HL-60/S4 treated with phorbol 12-myristate 13-acetate at 8.2 ng/mL for 4 days and 3 days (cell line): ENCODE results near the gene SRR.
"Not testable (repeated sequence)": the region's sequence is repeated elsewhere in the genome, so short reads cannot be mapped to it uniquely, and the experiment has no call there.

Source experiments
- in situ Hi-C: fragments of 300-500 bp; cut with MboI; formaldehyde crosslinking; loops from 2 replicates; pipeline ENCODE4 v1.15.0; 2022; ENCODE audit warnings: low sequenced_read_pairs

SRR gene, protein sequence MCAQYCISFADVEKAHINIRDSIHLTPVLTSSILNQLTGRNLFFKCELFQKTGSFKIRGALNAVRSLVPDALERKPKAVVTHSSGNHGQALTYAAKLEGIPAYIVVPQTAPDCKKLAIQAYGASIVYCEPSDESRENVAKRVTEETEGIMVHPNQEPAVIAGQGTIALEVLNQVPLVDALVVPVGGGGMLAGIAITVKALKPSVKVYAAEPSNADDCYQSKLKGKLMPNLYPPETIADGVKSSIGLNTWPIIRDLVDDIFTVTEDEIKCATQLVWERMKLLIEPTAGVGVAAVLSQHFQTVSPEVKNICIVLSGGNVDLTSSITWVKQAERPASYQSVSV

DNA sequence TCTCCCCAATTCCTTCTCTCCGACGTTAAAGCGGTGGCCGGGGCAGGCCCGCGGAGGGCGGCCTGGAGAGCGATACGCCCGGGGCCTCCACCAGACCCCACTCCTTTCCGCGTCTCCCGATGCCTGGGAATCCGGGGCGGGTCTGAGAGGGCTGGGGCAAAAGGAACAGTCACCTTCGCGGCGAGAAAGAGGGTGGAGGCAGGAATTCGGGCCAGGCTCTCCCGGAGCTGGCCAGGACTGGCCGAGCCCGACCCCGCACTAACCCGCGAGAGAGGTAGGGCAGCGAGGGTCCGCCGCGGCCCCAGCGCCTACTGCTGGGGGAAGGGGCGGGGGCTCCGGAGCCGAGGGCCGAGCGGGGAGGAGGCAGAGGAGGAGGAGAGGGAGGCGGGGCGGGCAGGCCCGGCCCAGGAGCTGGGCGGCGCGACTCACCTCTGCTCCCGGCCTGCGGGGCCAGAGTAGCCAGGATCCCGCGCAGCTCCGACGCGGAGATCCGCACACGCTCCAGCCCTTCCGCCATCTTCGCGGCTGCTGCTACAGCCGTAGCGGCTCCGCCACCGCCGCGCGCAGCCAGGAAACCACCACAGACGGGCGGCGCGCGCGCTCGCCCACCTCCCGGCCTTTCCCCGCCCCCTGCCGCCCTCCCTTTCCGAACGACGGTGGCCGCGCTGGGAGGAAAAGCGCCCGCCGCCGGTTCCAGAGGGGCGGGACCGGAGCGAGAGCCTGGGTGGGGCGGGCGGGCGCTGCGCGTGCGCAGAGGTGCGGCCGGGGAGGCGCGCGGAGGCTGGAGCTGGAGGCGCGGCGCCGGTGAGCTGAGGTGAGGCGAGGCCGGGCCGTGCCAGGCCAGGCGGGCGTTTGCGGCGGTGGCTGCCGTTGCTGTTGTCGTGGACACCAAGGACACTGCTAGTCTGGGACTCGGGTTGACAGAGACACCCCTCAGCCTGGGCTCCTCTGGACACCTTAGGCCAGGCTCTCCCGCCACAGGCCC, at the start of gene SRR, which contains the start of gene SMG6:
TSS of gene SRR (plus strand) at position 747 of the 985 bp plus-strand sequence. CDS start 11,611 bp downstream, outside the sequence.
TSS of gene SMG6 (minus strand) at position 582 of the 985 bp plus-strand sequence. CDS start at position 517, 65 bp downstream.
- in situ Hi-C loops = no loop called here

DNA sequence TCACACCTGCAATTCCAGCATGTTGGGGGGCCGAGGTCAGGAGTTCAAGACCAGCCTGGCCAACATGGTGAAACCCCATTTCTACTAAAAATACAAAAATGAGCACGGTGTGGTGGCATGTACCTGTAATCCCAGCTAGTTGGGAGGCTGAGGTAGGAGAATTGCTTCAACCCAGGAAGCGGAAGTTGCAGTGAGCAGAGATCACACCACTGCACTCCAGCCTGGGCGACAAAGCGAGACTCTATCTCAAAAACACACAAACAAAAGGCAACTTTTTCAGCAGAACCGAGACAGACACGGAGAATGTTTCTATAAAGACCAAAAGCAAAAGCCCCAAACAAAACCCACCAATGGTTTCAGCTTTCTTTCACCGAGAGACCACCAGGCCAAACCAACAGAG, 44.9 kb upstream of the SRR start:
- in situ Hi-C loops = not testable (repeated sequence)

DNA sequence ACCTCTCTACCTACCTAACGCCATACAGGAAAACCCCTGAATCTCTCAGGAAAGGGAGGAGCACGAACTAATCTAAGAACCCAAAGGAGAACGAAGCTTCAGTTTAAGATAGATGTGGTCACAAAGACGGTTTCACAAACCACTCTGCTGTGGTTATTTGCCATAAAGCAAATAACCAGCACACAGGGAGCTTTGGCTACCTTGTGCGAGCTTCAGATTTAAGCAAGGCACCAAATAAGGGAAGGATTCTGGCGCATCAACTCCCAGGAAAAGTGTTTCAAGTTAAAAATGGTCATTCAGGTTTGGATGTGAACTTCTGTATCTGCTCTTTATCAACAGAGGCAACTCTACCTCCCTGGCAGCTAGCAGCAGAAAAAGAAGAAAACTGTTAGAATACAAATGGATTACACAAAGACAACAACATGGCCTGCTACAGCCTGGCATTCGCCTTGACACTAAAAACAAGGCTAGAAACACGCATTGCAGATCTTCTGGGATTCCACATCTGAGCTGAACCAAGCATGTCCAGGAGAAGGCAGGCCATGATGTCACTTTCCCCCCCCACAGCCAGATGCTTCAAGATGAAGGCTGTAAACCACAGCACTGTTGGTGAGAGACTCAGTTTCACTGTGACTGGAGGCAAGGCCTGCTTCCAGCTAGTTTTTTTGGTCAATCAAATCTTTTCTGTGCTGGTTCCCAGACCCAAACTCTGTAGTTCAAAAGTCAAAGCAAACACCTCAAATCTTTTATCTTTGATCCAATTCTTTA, 43.8 kb upstream of the SRR start:
- in situ Hi-C loops = no loop called here

DNA sequence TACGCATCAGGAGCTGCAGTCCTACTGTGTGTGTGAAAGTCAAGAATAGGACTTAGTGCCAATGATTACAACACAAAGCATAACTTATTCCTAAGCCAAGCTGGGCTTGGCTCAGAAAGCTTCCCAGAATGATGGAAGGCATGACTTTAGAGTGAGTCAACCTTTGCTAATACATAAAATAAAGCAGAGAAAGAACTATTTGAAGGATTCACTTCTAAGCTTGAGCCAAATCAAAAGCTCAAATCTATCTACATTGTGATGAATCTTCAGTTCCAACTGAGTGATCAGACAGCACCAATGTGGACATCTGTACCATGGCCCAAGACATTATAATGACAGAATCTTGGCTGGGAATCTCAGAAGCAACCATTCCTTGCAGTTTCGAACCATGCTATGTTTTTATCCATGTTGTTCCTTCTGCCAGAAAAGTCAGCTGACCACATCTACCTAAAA, 41.6 kb upstream of the SRR start:
- in situ Hi-C loops = no loop called here

DNA sequence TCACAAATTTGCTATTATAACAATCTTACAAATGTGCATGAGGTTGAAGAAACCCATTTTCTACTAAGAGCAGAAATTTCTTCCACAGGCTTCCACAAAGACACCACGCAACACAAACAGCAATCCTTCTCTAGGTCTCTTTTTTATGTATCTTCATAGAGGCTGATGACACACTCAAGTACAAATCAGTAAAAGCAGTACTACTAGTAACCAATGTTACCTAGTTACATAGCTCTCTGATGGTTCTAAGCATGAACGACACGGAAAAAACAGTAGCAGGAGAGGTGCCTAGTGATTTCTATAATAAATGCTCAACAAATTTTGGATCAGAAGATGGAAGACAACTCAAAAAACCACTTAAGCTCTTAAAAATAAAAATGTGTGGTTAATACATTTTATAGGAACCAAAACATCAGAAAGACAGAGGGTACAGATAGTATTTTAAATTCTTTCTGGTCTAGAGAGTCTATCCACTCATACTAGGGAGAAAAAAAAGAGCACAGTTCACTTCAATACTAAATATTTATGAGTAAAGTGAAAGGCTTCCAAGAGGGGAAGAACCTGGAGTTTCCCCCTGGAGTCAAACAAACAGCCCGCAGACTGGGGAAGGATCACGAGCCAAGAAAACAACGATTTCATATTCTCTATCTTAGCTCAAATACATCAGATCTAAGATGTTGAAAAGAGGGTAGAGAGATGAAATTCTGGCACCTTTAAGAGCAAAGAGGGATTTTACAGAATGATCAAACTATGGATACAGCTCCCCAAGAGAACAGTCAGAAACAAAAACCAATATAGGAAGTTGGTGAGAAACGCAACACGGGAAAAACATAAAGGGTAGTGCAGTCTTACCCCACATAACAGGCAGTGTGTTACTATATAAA, 40.3 kb upstream of the SRR start:
- in situ Hi-C loops = no loop called here

DNA sequence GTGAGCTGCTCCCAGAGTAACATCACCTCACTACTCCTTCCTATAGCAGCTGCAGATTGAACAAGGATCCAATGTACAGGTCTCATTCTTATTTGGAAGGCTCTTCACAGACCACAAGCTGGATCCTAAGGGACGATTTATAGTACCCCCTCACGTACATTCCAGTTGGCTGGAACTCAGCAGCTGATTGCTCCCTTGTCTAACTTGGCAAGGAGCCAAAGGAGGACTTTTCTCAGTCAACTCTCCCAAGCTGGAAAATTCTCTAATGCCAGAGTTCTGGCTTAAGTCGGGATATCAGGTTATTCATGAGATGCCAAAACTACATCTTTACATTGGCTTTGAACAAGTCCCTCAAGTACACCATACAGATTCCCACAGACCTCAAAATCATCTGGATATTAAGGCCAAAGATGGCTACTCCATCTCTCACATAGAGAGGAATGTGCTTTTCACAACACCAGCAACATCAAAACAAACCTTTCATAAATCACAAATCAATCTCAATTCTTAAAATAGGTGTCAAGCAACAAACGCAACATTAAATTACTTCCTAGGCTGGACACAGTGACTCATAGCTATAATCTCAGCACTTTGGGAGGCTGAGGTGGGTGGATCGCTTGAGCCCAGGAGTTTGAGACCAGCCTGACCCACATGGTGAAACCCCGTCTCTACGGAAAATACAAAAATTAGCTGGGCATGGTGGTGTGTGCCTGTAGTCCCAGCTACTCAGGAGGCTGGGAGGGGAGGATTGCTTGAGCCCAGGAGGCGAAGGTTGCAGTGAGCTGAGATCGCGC, 39.5 kb upstream of the SRR start:
- in situ Hi-C loops = no loop called here

DNA sequence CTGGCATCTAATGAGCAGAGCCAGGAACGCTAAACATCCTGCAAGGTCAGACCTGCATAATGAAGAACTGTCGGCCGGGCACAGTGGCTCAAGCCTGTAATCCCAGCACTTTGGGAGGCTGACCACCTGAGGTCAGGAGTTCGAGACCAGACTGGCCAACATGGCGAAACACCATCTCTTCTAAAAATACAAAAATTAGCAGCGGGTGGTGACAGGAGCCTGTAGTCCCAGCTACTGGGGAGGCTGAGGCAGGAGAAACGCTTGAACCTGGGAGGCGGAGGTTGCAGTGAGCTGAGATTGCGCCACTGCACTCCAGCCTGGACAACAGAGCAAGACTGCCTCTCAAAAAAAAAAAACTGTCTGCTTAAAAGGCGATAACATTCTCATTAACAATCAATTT, 38.6 kb upstream of the SRR start:
- in situ Hi-C loops = not testable (repeated sequence)

DNA sequence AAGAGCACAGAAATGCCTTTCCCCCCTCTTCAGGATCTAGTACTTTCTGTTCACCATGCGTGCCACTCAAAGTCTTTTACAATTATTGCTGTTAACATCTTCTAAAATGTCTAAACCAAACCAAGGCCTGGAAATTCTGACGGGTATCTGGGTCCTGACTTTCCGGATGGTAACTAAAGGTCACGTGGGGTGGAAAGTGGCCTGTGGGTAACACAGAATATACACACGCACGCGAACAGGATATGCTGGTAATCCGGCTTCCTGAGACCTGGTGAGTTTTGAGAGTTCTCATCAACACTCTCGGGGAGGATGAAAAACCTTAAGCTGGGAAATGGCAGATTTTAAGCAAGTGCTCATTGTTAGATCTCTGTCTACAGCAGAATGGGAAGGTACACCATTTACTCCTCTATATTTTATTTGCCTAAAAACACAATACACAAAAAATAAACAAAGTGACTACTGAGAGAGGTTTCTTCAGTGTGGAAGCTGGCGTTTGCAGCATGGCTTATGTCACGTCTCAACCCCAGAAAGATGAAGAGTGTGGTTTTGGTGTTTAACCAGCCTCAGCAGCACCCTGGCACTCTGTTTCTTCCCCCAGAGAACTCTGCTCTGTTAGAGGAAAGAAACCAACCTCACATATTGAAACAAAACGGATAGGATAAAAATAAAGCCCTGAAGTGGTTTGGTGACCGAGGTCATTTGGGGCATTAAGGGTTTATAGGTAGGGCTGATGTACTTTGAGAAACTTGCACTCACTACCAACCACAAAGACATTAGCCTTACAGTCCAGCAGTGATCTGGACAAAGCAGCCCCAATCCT, 37.5 kb upstream of the SRR start:
- in situ Hi-C loops = no loop called here

DNA sequence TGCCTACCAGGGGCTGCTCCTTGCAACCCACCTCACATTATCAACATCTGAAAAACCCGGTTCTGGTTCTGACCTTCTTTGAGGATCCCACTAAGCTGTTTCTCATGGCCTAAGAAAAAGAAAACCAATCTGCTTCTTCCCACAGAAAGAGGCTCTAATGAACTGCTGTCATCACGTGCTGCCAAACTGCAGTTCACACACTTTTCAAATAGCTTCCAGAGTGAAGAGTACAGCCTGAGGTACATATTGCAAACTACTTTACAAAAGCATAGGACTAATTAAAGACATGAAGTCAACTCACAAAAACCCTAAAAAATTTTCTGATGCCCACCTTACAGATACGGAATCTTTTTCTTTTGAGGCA, 36.9 kb upstream of the SRR start:
- in situ Hi-C loops = no loop called here

DNA sequence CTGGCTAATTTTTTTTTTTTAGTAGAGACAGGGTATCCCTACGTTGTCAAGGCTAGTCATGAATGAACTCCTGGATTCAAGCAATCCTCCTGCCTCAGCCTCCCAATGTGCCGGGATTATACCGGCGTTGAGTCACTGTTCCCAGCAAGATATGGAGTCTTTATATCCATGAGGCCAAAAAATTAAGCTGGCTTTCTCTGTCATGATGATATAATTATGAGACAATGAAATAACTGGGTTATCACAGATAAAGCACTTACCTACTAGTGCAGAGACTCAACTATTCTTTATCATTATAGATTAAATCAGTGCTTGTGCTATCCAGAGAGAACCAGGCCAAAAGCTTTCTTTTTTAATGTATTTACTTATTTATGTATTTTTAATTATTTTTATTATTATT, 36.4 kb upstream of the SRR start:
- in situ Hi-C loops = no loop called here

DNA sequence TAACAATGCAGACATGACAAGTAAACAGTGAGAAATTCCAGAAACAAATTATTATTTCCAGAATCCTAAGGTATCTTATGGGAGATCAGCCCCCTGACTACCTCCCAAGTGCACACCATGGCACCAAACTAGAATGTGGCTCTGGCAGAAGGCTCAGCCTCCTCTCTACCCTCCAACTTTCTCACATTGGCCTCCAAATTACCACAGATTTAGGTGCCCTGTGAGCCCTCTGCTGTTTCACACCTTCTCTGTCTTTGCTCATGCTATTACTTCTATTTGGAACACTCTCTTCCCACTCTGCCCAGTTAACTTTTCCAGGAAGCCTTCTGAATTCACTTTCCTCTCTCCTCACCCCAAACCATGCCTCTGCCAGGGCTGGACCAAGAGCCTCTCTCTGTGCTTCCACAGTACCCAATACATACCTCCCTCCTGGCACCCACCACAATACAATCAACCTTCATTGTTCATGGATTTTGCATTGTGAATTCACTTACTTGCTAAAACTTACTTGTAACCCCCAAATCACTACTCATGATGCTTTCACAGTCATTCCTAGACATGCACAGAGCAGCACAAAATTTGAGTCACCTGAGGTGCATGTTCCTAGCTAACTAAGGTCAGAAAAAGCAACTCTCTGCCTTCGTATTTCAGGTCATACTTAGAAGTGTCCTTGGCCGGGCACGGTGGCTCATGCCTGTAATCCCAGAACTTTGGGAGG, 31.6 kb upstream of the SRR start:
- in situ Hi-C loops = no loop called here

DNA sequence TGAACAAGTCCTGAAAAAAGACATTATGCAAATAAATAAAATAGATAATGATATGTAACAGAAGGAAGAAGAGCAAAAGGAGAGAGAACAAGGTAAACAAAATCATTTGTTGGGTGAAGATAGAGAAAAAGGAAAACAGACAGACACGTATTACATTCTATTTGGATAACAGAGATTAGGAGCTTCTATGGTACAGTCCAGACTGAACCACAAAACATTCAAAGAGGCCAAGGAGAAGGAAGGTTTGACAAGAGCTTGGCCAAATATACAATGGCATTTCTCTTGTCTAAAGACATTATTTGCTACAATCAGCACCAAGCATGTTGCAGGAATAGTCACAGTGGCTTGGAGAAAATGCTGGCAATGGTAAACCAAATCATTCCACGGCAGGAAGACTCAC, 29.3 kb upstream of the SRR start:
- in situ Hi-C loops = no loop called here

DNA sequence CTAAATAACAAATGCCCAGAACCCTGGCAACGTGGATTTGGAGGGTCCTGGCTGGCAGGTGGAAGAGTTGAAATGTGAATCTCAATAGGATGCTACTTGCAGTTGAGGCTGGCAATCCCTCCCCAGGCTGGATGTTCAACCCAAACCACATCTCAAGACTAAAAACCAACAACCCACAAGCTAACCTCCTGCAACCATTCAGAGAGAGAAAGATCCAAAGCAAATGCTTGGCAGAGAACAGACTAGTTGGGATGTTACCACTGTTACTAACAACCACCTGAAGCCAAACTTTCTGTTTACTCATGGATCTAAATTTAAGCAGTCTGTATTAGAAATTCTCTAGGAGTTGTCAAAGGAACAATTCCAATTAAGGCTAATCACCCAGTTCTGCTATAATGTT, 28.0 kb upstream of the SRR start:
- in situ Hi-C loops = no loop called here

DNA sequence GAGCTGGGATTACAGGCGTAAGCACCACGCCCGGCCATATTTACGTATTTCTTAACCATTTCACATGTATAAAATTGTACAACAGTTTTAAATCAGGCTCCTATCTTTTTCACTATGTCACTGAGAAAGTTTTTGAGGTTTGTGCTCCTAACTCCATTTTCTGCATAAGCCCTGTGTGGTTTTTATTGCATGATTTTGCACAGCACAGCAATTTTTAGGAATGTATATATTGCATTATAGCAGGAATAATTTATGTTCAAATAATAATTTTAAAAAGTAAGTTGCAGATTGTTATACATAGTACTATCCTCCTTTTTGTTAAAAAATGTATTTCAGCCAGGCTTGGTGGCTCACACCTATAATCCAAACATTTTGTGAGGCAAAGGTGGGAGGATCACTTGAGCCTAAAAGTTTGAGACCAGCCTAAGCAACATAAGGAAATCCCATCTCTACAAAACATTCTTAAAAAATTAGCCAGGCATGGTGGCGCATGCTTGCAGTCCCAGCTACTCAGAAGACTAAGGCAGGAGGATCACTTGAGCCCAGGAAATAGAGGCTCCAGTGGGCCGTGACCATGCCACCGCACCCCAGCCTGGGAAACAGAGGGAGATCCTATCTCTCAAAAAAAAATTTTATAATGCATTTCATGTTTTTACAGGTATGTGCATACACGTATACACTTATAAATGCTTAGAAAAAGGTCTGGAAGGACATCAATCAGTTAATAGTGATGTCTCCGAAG, 26.1 kb upstream of the SRR start:
- in situ Hi-C loops = no loop called here

DNA sequence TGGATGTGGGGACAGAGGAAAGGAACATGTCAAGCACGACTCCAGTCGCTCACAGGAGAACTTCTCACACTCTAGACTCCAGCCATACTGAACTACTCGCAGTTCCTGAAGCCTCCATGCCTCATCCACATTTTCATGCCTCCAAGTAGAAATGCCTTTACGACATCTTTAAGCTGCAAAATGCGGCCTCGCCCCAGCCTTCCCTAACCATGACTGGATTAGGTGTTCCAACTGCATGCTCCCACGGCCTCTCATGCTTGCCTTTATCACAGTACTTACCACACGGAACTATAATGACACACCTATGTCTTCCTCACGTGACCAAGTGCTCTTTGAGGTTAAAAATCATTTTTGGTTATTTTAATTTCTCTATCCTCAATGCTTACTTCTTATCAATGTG, 24.0 kb upstream of the SRR start:
- in situ Hi-C loops = no loop called here

DNA sequence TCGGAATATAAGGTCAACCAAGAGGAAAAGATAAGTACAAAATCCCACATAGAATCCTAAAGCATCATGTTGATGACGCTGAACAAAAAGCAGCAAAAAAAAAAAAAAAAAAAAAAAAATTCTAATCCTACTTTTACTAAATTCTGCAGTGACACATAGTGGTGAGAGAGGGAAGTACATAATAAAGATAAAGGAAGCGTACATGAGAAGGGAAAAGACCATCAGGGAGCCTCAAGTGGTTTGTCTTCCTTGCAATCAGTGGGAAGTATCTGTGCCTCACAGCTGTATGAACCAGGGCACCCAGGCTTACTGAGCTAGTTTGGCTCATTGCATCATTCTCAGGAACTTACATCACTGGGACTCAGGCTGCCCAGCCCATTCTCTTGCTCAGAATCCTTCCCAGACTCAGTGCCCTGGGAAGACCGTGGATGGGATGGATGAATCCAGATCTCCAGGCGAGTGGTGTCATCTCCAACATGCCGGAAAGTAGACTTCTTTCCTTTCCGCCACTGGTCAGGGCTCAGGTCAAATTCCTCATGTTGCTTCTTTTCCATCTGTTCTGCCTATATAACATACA, 21.4 kb upstream of the SRR start:
- in situ Hi-C loops = no loop called here

DNA sequence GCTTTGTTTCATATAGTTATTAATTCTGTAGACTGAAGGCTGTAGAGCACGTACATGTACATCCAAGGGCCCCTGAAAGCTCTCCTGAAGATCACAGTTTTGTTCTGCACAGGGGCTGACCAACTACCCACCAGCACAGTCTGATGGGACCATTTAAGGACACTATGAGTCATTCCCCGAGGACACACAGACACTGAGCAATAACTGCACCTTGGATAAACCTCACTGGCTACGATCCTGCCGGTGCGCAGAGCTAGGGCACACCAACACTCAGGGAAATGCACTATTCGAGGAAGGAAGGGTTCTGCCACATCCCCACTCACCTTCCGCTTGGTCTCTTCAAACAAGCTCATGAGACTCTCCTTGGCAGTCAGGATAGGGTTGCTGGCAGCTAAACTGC, 20.4 kb upstream of the SRR start:
- in situ Hi-C loops = no loop called here
